GM23338 (cell line): Measurements from ENCODE around the gene ANO4.

Experiments used
- CTCF ChIP-seq, 2 experiments: fragments of 200-600 bp in 1 of 2; sonication (generic) in 1 of 2; conservative IDR thresholded peaks; 2 replicates each; pipeline versions ENCODE4 v1.5.1 to v1.6.1; 2016 to 2017; ENCODE audit warnings: antibody characterized with exemption in 2 of 2, low read depth in 2 of 2, mild to moderate bottlenecking in 2 of 2, moderate library complexity in 1 of 2
- POLR2AphosphoS5 ChIP-seq: IDR thresholded peaks from 2 replicates; pipeline ENCODE4 v1.6.1; 2016; ENCODE audit warnings: antibody characterized with exemption, low read depth

GRCh38 chr12:100795800-100796179, 1.2 kb downstream of the ANO4 start:
- TF ChIP-seq CTCF (conservative IDR thresholded peaks at IDR 0.05; ENCODE audit: low read depth in 2 of 2) (no peak), POLR2AphosphoS5 (no peak)
